Uterus (tissue), 2 donors: ENCODE results near the gene IQSEC3.

ENCODE experiments used
- POLR2A ChIP-seq, 2 donors: fragments of 450-650 bp; IDR thresholded peaks; one replicate each; pipeline ENCODE4 v1.6.1; 2016; ENCODE audit warnings: antibody characterized with exemption in 2 of 2, mild to moderate bottlenecking in 1 of 2, moderate library complexity in 1 of 2
- TF ChIP-seq, protein P1 (sequence below), 4 experiments: fragments of 200-600 bp in 2 of 4; fragments of 450-650 bp in 2 of 4; sonication (generic) in 2 of 4; IDR thresholded peaks; one replicate each; pipeline ENCODE4 v1.5.1; 2016 to 2019; ENCODE audit warnings: antibody characterized with exemption in 4 of 4, mild to moderate bottlenecking in 2 of 4, moderate library complexity in 1 of 4

DNA sequence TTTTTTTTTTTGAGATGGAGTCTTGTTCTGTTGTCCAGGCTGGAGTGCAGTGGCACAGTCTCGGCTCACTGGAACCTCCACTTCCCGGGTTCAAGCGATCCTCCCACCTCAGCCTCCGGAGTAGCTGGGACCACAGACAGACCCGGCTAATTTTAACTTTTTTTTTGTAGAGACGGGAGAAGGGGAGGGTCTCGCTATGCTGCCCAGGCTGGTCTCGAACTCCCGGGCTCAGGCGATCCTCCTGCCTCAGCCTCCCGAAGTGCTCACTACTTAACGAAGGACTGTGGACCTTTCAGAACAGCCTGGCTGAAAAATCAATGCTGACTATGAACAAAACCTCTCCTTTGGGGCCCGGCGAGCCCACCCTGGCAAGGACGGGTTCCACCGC, 136.5 kb downstream of the IQSEC3 start:
- TF ChIP-seq, protein P1, sequence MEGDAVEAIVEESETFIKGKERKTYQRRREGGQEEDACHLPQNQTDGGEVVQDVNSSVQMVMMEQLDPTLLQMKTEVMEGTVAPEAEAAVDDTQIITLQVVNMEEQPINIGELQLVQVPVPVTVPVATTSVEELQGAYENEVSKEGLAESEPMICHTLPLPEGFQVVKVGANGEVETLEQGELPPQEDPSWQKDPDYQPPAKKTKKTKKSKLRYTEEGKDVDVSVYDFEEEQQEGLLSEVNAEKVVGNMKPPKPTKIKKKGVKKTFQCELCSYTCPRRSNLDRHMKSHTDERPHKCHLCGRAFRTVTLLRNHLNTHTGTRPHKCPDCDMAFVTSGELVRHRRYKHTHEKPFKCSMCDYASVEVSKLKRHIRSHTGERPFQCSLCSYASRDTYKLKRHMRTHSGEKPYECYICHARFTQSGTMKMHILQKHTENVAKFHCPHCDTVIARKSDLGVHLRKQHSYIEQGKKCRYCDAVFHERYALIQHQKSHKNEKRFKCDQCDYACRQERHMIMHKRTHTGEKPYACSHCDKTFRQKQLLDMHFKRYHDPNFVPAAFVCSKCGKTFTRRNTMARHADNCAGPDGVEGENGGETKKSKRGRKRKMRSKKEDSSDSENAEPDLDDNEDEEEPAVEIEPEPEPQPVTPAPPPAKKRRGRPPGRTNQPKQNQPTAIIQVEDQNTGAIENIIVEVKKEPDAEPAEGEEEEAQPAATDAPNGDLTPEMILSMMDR (IDR thresholded peaks at IDR 0.05) = no peak
- no peak for TF ChIP-seq POLR2A (IDR thresholded peaks at IDR 0.05)
